HL-60/S4 treated with phorbol 12-myristate 13-acetate at 8.2 ng/mL for 4 days and 3 days (cell line): ENCODE measurements around the gene RNU2-63P.
"Not testable (repeated sequence)": the region's sequence is repeated elsewhere in the genome, so short reads cannot be mapped to it uniquely, and the experiment has no call there.

Source experiments
- in situ Hi-C: fragments of 300-500 bp; cut with MboI; formaldehyde crosslinking; loops from 2 replicates; pipeline ENCODE4 v1.15.0; 2022; ENCODE audit warnings: low sequenced_read_pairs

The RNU2-63P gene

DNA sequence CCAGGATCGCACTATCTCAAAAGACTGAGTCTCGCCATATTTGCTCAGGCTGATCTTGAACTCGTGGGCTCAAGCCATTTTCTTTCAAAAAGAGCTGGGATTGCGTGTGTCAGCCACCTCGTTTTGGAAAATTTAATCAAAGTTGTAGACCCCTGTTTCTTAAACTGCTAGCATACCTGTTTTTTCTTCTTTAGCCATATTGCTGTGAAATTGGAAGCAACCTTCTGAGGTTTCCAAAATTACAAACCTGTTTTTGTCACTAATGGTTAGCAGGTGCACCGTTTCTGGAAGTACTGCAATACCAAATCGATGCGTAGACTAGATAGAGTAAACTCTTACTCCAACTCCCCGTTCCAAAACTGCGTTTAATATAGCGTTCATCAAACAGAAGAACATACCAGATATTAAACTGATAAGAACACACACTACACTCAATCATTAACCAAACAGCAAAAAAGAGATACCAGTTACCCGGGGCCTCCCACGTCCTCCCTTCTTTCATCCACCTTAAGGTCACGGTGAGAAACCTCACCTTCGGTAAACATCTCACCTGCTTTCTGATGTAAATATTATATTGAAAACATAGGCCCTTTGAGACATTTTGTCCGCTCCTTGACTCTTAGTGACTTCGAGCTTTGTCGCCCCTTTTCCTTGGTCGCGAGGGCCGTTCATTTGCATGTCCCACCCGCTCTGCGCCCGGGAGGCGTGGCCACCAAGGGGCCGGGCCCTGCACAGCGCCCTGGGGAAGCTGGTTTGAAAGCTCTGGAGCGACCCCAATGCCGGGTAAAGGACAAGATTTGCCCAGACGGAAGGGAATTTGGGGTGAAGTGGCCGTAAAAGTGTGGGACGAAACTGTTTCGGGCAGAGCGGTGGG lies at the start of gene RNU2-63P:
Gene RNU2-63P (minus strand): TSS at position 462 of the 874 bp plus-strand sequence.
- in situ Hi-C loops, result no loop called here

GRCh38 chr2:88061295-88061694 lies 44.9 kb upstream of the RNU2-63P start:
- in situ Hi-C loops, result loop anchor here (10.0 kb wide), 1 partner anchor 104 kb away; no protein-coding TSS in a partner anchor

DNA sequence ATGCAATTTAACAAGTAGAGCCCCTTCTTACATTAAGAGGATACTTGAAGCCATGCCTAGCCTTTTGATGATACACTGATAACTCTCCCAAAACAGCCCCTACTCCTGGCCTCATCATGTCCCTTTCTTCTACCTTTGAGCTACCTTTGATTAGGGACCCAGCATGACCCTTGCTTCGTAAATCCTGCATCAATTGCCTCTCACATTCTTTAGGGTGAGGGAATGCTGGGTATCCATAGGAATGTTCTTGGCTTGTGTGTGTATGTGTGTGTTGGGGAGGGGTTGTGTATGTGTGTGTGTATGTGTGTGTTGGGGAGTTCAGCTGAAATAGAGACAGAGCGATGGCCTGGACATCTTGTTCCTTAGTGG lies 44.5 kb upstream of the RNU2-63P start:
- in situ Hi-C loops, result loop anchor here (10.0 kb wide), 1 partner anchor 104 kb away; no protein-coding TSS in a partner anchor

GRCh38 chr2:88059979-88060906 lies 43.9 kb upstream of the RNU2-63P start:
- in situ Hi-C loops, result loop anchor here (10.0 kb wide), 1 partner anchor 105 kb away; no protein-coding TSS in a partner anchor

DNA sequence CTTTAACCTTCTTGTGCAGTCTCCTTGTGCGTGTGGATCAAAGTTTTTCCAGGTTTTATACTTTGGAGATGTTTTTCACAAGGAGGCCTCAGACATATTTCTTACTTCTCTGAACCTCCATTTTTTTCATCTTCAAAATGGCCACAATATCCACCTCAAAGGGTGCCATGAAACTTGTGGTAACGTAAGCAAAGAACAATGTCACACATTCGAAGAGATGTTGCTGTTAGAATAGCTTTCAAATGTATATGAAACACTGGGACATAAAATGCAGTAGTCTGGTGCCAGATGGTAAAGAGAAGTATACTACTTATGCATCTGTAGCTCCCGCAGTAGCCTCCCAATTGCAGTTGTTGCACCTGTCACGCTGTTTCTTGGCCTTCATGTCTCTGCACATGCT lies 41.8 kb upstream of the RNU2-63P start:
- in situ Hi-C loops, result no loop called here

- in situ Hi-C loops, result no loop called here
These were observed 41.1 kb upstream of the RNU2-63P start for GRCh38 chr2:88057437-88057844.

DNA sequence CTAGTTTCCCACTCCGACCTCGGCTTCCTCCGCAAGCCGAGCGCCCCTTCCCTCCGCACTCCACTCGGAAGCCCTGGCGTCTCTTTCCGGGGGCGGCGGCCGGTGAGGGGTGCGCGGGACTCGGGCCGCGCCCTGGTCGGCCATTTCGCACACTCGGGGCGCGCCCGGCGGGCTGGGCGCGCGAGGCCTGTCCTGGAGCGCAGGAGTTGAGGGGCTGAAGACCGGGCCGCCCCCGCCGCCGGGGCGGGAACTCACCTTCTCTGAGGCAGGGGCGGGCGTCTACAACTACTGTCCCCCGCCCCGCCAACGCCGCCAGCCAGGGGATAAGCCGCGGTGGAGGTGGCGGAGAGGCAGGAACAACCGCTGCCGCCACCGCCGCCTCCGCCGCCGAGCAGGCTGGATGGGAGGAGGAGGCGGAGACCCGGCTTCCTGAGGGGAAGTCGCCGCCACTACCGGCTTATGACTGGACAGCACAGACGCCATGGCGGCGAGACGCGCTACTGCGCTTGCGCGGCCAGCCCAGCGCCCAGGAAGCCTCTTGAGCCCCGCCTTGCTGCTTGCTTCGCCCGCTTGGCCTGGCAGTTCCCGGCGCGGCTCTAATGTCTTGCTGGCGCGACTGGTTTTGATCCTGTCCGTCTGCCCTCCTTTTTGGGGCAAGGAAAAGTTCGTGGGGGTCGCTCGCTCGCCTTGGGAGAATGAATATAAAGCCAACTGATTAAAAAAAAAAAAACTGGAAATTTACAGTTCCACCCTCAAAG lies 39.2 kb upstream of the RNU2-63P start, which contains the start of gene KRCC1:
Gene KRCC1 (minus strand): TSS at position 413 of the 758 bp plus-strand sequence. CDS start 27,220 bp downstream, outside the sequence.
- in situ Hi-C loops, result no loop called here

GRCh38 chr2:88054782-88055370 lies 38.5 kb upstream of the RNU2-63P start:
- in situ Hi-C loops, result no loop called here

DNA sequence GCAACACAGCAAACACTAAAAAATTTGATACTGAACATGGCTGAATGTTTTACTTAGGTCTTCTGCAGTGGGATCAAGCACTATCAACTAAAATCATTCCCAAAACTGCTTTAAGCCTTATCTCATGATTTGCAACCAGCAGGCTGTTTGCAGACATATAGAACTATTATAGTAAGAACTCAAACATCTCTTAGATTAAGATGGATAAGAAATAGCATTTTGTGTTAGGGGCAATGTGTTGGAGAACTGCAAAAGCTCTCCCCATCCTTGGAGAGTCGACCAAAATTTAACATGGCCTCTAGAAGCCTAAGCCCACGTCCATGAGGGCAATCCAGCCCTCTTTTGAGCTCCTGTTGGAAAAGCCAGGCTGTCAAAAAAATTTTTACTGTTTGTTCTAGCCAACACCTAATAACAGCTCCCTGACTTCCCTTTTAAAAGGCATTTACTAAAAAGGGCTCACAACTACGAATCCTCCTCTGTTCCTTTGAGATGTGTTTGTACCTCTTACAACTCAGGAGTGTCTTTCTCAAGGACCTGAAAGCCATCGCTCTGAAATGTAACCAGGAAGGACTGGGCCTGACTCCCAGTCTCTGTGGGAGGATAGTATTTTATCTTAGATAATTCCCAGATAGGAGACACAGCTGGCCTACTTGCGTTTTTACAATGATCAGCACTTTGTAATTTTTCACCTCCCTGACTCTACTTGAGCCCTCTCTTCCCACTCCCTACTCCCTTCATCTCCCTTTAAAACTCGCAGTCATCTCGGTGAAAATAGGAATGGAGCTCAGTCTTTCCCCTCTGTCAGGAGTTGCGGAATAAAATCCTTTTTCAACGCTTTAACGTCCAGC lies 37.8 kb upstream of the RNU2-63P start:
- in situ Hi-C loops, result no loop called here

- in situ Hi-C loops, result no loop called here
These were observed 36.9 kb upstream of the RNU2-63P start for GRCh38 chr2:88053296-88053695.

GRCh38 chr2:88051792-88052191 lies 35.4 kb upstream of the RNU2-63P start:
- in situ Hi-C loops, result no loop called here

GRCh38 chr2:88049622-88050021 lies 33.3 kb upstream of the RNU2-63P start:
- in situ Hi-C loops, result no loop called here

DNA sequence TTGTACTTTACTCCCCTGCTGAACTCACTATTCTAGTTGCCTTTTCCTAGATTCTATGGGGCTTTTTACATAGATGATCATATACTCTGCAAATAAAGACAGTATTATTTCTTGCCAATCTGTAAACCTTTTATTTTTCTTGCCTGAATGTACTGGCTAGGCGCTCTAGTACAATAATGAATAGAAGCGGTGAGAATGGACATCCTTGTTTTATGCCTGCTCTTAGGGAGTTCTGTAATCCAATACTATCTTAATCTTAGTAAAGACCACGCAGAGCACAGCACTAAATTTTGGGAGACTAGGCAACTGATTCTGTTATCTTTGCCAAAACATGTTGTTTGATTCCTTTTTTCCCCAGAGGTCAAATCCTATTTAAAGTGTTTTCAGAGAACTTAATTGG lies 32.2 kb upstream of the RNU2-63P start:
- in situ Hi-C loops, result no loop called here

- in situ Hi-C loops, result not testable (repeated sequence)
These were observed 29.2 kb upstream of the RNU2-63P start for GRCh38 chr2:88045561-88045960.

DNA sequence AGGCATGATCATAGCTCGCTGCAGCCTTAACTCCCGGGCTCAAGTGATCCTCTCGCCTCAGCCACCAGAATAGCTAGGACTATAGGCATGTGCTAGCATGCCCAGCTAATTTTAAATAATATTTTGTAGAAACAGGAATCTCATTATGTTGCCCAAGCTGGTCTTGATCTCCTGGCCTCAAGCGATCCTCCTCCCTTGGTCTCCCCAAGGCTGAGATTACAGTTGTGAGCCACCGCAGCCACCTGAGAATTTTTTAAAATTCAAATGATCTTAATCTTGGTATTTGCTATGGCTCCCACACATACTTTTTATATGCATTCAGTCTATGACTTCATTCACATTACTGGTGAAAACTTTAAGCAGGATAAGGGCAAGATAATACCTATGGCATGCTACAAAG lies 26.1 kb upstream of the RNU2-63P start:
- in situ Hi-C loops, result no loop called here

- in situ Hi-C loops, result no loop called here
These were observed 22.1 kb upstream of the RNU2-63P start for GRCh38 chr2:88038263-88039105.

GRCh38 chr2:88036606-88037005 lies 20.3 kb upstream of the RNU2-63P start:
- in situ Hi-C loops, result no loop called here

DNA sequence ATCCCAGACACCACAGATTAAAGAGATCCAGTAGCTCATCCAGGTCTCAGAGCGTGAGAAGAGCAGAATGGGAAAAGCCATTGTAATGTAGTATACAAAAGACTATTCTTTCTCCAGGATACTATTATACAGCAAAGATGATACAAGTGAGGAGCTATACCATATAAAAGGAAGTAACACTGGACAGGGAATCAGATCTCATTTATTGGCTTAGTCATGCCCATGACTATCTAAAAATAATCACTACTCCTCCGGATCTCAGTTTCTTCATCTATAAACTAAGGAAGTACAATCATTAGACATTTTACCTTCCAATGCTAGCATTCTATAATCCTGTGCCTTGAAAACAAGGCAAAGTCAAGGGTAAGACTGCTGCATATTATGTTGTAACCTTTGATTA lies 19.8 kb upstream of the RNU2-63P start:
- in situ Hi-C loops, result no loop called here
